Measurements from ENCODE around the gene LITAF. TPM values are rescaled to one million over a fixed set of nuclear protein-coding genes. Genes with fewer than 3 reads are reported as not detected.
A peak's percentile ranks its signal among the peaks of the same experiment; 100 is the strongest.

The LITAF gene
- 71.6 and 122 TPM in 2 replicates for total RNA-seq

DNA sequence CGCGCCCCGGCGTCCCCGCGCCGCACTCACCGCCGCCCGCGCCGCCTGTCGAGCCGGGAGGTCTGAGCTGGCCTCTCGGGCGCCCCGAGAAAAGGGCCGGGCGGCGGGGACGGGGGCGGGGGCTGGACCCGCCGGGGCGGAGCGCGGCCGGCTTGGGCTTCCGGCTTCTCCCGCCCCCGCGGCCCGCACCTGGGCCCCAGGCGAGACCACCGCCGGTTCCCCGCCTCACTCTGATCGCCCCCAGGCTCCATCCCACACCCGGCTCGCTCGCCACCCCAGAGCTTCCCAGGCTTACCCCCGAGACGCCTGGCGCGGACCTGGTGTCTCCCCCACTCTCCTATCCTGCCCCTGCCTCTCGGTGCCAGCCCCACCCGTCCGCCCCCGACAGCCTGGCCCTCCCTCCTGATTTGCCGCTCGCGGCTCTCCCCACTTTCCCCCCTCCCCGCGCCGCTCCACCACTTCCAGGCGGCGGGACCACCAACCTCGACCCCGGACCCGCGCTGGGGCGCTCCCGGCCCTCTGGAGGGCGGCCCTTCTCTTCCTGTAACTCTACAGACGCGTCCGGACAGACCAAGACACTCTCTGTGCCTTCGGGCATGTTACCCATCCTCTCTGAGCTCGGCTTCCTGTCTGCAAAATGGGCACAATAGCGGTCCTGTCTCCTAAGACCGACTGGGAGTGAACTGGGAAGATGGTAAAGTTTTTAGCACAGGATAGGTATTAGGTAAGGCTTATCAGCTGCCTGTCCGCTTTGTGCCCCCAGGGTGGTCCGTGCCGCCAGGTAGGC is at the start of gene LITAF:
Gene LITAF, minus strand, starts transcription at position 64 of the 787 bp plus-strand sequence. CDS start 30,189 bp downstream, outside the sequence.
- peak within 1 kb of the TSS; percentile 81 for H3K4me3 ChIP-seq (ENCODE audit: low read depth, low read length)
- FAIRE-seq: no peak
- no peaks in the 10 kb centered on the region for H3K27me3 ChIP-seq (ENCODE audit: control insufficient read depth, insufficient read depth, low read length)
- no peak for DNase-seq (ENCODE audit: low read depth)
- H3K36me3 ChIP-seq (ENCODE audit: control insufficient read depth, insufficient read depth, low read length): peaks cover 2% of the 10 kb centered on the region
- TF ChIP-seq, protein P1, sequence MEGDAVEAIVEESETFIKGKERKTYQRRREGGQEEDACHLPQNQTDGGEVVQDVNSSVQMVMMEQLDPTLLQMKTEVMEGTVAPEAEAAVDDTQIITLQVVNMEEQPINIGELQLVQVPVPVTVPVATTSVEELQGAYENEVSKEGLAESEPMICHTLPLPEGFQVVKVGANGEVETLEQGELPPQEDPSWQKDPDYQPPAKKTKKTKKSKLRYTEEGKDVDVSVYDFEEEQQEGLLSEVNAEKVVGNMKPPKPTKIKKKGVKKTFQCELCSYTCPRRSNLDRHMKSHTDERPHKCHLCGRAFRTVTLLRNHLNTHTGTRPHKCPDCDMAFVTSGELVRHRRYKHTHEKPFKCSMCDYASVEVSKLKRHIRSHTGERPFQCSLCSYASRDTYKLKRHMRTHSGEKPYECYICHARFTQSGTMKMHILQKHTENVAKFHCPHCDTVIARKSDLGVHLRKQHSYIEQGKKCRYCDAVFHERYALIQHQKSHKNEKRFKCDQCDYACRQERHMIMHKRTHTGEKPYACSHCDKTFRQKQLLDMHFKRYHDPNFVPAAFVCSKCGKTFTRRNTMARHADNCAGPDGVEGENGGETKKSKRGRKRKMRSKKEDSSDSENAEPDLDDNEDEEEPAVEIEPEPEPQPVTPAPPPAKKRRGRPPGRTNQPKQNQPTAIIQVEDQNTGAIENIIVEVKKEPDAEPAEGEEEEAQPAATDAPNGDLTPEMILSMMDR (IDR thresholded peaks at IDR 0.05; ENCODE audit: insufficient read depth, low read length, severe bottlenecking): peak; percentile 5

DNA sequence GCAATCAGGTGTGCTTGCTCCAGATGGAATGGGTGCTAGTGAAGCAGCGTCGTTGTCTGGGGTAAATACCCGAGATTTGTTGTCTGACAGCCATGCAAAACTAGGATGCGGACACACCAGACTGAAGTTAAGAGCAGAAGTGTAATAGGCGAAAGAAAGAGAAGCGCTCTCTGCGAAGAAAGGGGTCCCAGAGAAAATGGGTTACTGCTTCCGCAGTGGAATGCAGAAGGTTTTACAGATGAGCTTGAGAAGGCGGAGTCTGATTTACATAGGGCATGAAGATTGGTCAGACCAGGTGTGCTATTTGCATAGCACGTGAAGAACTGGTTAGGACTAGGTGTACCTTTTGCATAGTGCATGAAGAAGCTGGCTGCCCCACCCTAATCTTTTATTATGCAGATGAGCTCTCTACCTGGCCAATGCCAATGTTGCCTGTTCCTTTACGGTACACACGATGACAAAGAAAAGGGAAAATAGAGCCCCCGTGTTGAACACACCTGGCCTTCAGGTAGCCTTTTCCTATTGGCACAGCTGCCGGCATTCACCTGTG is 49.5 kb upstream of the LITAF start:
- DNase-seq (ENCODE audit: low read depth): peak; percentile 98
- Histone ChIP-seq H3K36me3 (ENCODE audit: control insufficient read depth, insufficient read depth, low read length) (no peaks in the 10 kb centered on the region), H3K4me3 (ENCODE audit: low read depth, low read length) (peak overlapping the region; percentile 1), H3K27me3 (ENCODE audit: control insufficient read depth, insufficient read depth, low read length) (no peaks in the 10 kb centered on the region)
- TF ChIP-seq, protein P1 (IDR thresholded peaks at IDR 0.05; ENCODE audit: insufficient read depth, low read length, severe bottlenecking): no peak
- FAIRE-seq: no peak

DNA sequence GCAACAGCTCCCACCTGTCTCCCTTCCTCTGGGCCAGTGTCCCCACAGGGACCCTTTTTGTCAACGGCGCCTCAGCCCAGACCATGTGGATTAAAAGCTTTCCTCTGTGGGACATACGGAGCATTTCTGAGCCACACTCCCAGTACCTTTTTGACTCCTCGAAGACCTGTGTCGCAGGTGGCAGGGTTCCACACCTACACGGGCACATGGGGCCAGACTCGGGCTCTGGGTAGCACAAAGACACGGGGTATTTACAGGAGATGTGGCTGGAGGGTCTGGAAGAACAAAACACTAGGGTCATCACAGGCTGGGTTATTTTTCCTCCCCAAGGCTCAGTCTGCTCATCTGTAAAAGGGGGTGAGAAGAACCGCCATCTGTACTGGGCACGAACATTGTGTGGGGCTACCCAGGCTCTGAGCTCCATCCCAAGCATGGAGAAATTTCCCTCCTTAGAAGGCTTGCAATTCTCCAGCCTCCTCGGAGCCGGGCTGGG is 49.0 kb upstream of the LITAF start:
- DNase-seq (ENCODE audit: low read depth) (no peak), FAIRE-seq (no peak)
- Histone ChIP-seq H3K36me3 (ENCODE audit: control insufficient read depth, insufficient read depth, low read length) (no peaks in the 10 kb centered on the region), H3K4me3 (ENCODE audit: low read depth, low read length) (peak overlapping the region; percentile 1), H3K27me3 (ENCODE audit: control insufficient read depth, insufficient read depth, low read length) (no peaks in the 10 kb centered on the region)
- TF ChIP-seq, protein P1 (IDR thresholded peaks at IDR 0.05; ENCODE audit: insufficient read depth, low read length, severe bottlenecking): no peak

DNA sequence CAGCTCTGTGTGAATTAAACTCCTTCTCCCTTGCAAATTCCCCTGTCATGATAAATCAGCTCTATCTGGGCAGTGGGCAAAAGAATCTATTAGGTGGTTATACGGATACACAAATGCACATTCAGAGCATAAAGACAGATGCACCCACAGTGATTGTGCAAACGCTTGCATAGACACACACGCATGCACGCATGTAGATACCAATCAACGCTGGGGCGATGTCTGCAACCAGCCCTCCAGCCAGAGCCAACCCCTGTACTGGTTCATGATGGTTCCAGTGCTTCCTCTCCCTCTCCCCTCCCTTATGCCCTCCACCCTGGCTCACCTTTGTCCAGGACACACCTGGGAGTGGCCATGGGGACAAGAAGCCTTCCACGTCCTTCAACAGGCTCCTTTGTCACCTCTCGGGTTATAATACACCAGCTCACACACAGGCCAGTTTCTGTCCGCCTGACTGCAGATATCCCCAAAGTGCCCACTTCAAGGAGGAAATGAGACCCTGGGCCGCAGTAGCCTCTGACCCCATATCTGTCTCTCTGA is 48.5 kb upstream of the LITAF start:
- TF ChIP-seq, protein P1 (IDR thresholded peaks at IDR 0.05; ENCODE audit: insufficient read depth, low read length, severe bottlenecking): no peak
- DNase-seq (ENCODE audit: low read depth): no peak
- FAIRE-seq: no peak
- H3K4me3 ChIP-seq (ENCODE audit: low read depth, low read length): no peak overlapping the region
- H3K36me3 ChIP-seq (ENCODE audit: control insufficient read depth, insufficient read depth, low read length): no peaks in the 10 kb centered on the region
- H3K27me3 ChIP-seq (ENCODE audit: control insufficient read depth, insufficient read depth, low read length): no peaks in the 10 kb centered on the region

DNA sequence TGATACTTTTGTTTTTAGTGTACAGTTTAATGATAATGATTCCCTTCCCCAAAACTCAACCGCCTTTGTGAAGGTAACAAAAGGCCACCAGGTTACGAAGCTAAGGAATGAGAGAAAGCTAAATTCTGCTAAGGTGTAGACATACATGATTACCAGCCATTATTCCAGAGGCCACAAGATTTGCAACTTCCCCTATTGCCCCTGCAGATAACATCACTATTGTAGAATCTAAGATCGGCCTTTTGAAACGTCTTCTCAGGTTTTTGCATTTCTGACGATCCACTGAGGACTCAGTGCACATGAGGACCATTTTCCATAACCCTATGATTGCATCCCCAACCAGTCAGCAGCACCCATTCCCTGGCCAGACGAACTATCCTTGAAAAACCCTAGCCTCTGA is 47.6 kb upstream of the LITAF start:
- DNase-seq (ENCODE audit: low read depth) (no peak), FAIRE-seq (no peak)
- Histone ChIP-seq H3K36me3 (ENCODE audit: control insufficient read depth, insufficient read depth, low read length) (no peaks in the 10 kb centered on the region), H3K4me3 (ENCODE audit: low read depth, low read length) (no peak overlapping the region), H3K27me3 (ENCODE audit: control insufficient read depth, insufficient read depth, low read length) (no peaks in the 10 kb centered on the region)
- TF ChIP-seq, protein P1 (IDR thresholded peaks at IDR 0.05; ENCODE audit: insufficient read depth, low read length, severe bottlenecking): no peak

Data from bronchial epithelial cell (primary cell).